PC-9 (cell line): Measurements from ENCODE around the gene MC2R. TPM values are rescaled to one million over a fixed set of nuclear protein-coding genes. Genes with fewer than 3 reads are reported as not detected.

ENCODE experiments used
- BruUV-seq: library from RNA; stranded (reverse); fragments of 400-500 nt; replicated peaks from 2 replicates; lab custom pipeline; 2021; lab: Mats Ljungman, UMichigan
- CTCF ChIA-PET: fragments of 300-600 bp; sonication (Branson Sonifier 250); formaldehyde crosslinking; loops from one replicate; lab custom pipeline; 2022; ENCODE audit warnings: antibody characterized with exemption; lab: Charles Lee
- POLR2A ChIA-PET: fragments of 300-600 bp; sonication (Branson Sonifier 250); formaldehyde crosslinking; loops from one replicate; lab custom pipeline; 2022; ENCODE audit warnings: antibody characterized with exemption; ENCODE audit not compliant: unreplicated experiment; lab: Charles Lee
- DNase-seq, 2 experiments: peaks; one replicate each; pipeline versions ENCODE4 v3.0.0 to v3.0.0-alpha.2; 2015 to 2022; ENCODE audit warnings: mixed read lengths in 1 of 2
- H2AFZ ChIP-seq: fragments of 200-600 bp; sonication (generic); 2 replicates; pipeline ENCODE4 v1.8.1; 2017; ENCODE audit warnings: antibody characterized with exemption
- H3F3A ChIP-seq: fragments of 200-600 bp; sonication (generic); 2 replicates; pipeline ENCODE4 v1.8.1; 2017; ENCODE audit warnings: antibody characterized with exemption, mild to moderate bottlenecking, low read depth; ENCODE audit not compliant: insufficient read depth
- H3K27ac ChIP-seq: fragments of 200-600 bp; sonication (generic); 2 replicates; pipeline ENCODE4 v1.6.1; 2016; ENCODE audit warnings: mixed run types
- H3K27me3 ChIP-seq: fragments of 200-600 bp; sonication (generic); 2 replicates; pipeline ENCODE4 v1.6.1; 2016; ENCODE audit warnings: low read depth, mixed run types; ENCODE audit not compliant: insufficient read depth
- H3K36me3 ChIP-seq: fragments of 200-600 bp; sonication (generic); 2 replicates; pipeline ENCODE4 v1.6.1; 2016; ENCODE audit warnings: low read depth, mixed run types
- H3K4me1 ChIP-seq: fragments of 200-600 bp; sonication (generic); replicated peaks from 2 replicates; pipeline ENCODE4 v1.6.1; 2016; ENCODE audit warnings: mixed run types; ENCODE audit not compliant: insufficient read depth
- H3K4me2 ChIP-seq: fragments of 200-600 bp; sonication (generic); 2 replicates; pipeline ENCODE4 v1.6.1; 2017; ENCODE audit warnings: mixed run types
- H3K4me3 ChIP-seq: fragments of 200-600 bp; sonication (generic); 2 replicates; pipeline ENCODE4 v1.6.1; 2016; ENCODE audit warnings: mixed run types
- H3K79me2 ChIP-seq: fragments of 200-600 bp; sonication (generic); 2 replicates; pipeline ENCODE4 v1.6.1; 2017; ENCODE audit warnings: low read depth, mixed run types
- H3K9me2 ChIP-seq: fragments of 200-600 bp; sonication (generic); 2 replicates; pipeline ENCODE4 v1.8.1; 2017; ENCODE audit warnings: mild to moderate bottlenecking; ENCODE audit not compliant: insufficient read depth
- H3K9me3 ChIP-seq: fragments of 200-600 bp; sonication (generic); 2 replicates; pipeline ENCODE4 v1.8.1; 2016; ENCODE audit warnings: low read depth; ENCODE audit not compliant: insufficient read depth
- H4K20me1 ChIP-seq: fragments of 200-600 bp; sonication (generic); 2 replicates; pipeline ENCODE4 v1.8.1; 2017; ENCODE audit not compliant: insufficient read depth
- CTCF ChIP-seq: fragments of 200-600 bp; sonication (generic); conservative IDR thresholded peaks from 2 replicates; pipeline ENCODE4 v1.6.1; 2017; ENCODE audit warnings: mixed run types, antibody characterized with exemption, mild to moderate bottlenecking, moderate library complexity
- EZH2 ChIP-seq: fragments of 200-600 bp; sonication (generic); IDR thresholded peaks from 2 replicates; pipeline ENCODE4 v1.8.0; 2017; ENCODE audit warnings: antibody characterized with exemption, low read depth
- intact Hi-C: fragments of 100-400 bp; cut with micrococcal nuclease; formaldehyde crosslinking; loops from one replicate; pipeline ENCODE4 v1.10.0; 2022; ENCODE audit not compliant: unreplicated experiment
- total RNA-seq: library from RNA; stranded (reverse); gene quantifications from 2 replicates; pipeline ENCODE4 v1.2.3, GENCODE V29; 2021

The MC2R gene
- total RNA-seq, 1 experiment from 2014 or later, result not detected

GRCh38 chr18:13878857-13879256 is 36.5 kb downstream of the MC2R start:
- BruUV-seq, result no TSS peak
- Histone ChIP-seq H3K4me1 (no peaks in the 10 kb centered on the region), H3K79me2 (no peaks in the 10 kb centered on the region), H2AFZ (no peak overlapping the region), H3K36me3 (no peaks in the 10 kb centered on the region), H3K4me3 (no peak overlapping the region), H3F3A (no peaks in the 10 kb centered on the region), H4K20me1 (no peaks in the 10 kb centered on the region), H3K4me2 (no peak overlapping the region), H3K9me2 (no peaks in the 10 kb centered on the region), H3K27me3 (peaks cover 51% of the 10 kb centered on the region), H3K9me3 (no peaks in the 10 kb centered on the region), H3K27ac (no peak overlapping the region)
- TF ChIP-seq CTCF (no peak), EZH2 (no peak)
- CTCF ChIA-PET, result no interaction called here
- intact Hi-C loops, result no loop called here
- DNase-seq, result no peak
- POLR2A ChIA-PET, result no interaction called here

- POLR2A ChIA-PET, result no interaction called here
These were observed 38.2 kb downstream of the MC2R start for GRCh38 chr18:13877157-13877556.

GRCh38 chr18:13874558-13874957 is 40.8 kb downstream of the MC2R start:
- intact Hi-C loops, result no loop called here
- CTCF ChIA-PET, result no interaction called here

More at GRCh38 chr18:13877157-13877556, 38.2 kb downstream of the MC2R start:
- no peak overlapping the region for H3K4me2 ChIP-seq
- no peaks in the 10 kb centered on the region for H3K9me3 ChIP-seq
- no TSS peak for BruUV-seq
- CTCF ChIA-PET, result no interaction called here
- no peaks in the 10 kb centered on the region for H3K9me2 ChIP-seq
- no peaks in the 10 kb centered on the region for H3K36me3 ChIP-seq
- intact Hi-C loops, result no loop called here
- TF ChIP-seq EZH2 (no peak), CTCF (no peak)
- H3K27me3 ChIP-seq, result peaks cover 59% of the 10 kb centered on the region
- DNase-seq, result no peak
- no peaks in the 10 kb centered on the region for H3F3A ChIP-seq
- H3K4me3 ChIP-seq, result no peak overlapping the region
- no peak overlapping the region for H2AFZ ChIP-seq
- no peaks in the 10 kb centered on the region for H4K20me1 ChIP-seq
- H3K4me1 ChIP-seq, result no peaks in the 10 kb centered on the region
- H3K27ac ChIP-seq, result no peak overlapping the region
- H3K79me2 ChIP-seq, result no peaks in the 10 kb centered on the region

More at GRCh38 chr18:13874558-13874957, 40.8 kb downstream of the MC2R start:
- Histone ChIP-seq H3K4me2 (no peak overlapping the region), H2AFZ (no peak overlapping the region), H3K4me1 (no peaks in the 10 kb centered on the region), H3K4me3 (no peak overlapping the region), H3K27ac (no peak overlapping the region), H3F3A (no peaks in the 10 kb centered on the region), H3K27me3 (peaks cover 83% of the 10 kb centered on the region), H4K20me1 (no peaks in the 10 kb centered on the region), H3K9me2 (no peaks in the 10 kb centered on the region), H3K36me3 (no peaks in the 10 kb centered on the region), H3K79me2 (no peaks in the 10 kb centered on the region), H3K9me3 (no peaks in the 10 kb centered on the region)
- POLR2A ChIA-PET, result no interaction called here
- no peak for TF ChIP-seq CTCF
- TF ChIP-seq EZH2, result no peak
- BruUV-seq, result no TSS peak
- no peak for DNase-seq
